ENCODE measurements around the gene INMT. TPM values are rescaled to one million over a fixed set of nuclear protein-coding genes. Genes with fewer than 3 reads are reported as not detected.
"Not testable (repeated sequence)": the region's sequence is repeated elsewhere in the genome, so short reads cannot be mapped to it uniquely, and the experiment has no call there.

Gene INMT
- total RNA-seq, 4 donors from 2014 or later = 113 to 192 (median 174) TPM

GRCh38 chr7:30714129-30714528, 37.8 kb upstream of the INMT start:
- H3K9me3 ChIP-seq = peaks cover 0 to 17% (median 7%) of the 10 kb centered on the region in 4 donors
- no peak overlapping the region for H3K27ac ChIP-seq (replicated peaks in 1 of 4)
- no peak overlapping the region for H3K4me3 ChIP-seq
- no peak for TF ChIP-seq CTCF (IDR thresholded peaks at IDR 0.05)
- TF ChIP-seq EP300 (IDR thresholded peaks at IDR 0.05) = no peak
- TF ChIP-seq POLR2A (IDR thresholded peaks at IDR 0.05; ENCODE audit: low read depth) = no peak
- no peak for TF ChIP-seq POLR2AphosphoS5 (IDR thresholded peaks at IDR 0.05)
- no peaks in the 10 kb centered on the region for H3K27me3 ChIP-seq
- WGBS = 97% methylated on average over 1 of the region's 1 CpG
- peaks cover 0 to 6% (median 3%) of the 10 kb centered on the region in 4 donors for H3K4me1 ChIP-seq
- H3K36me3 ChIP-seq = no peaks in the 10 kb centered on the region
- no peak for DNase-seq (ENCODE audit: extremely low spot score)
- intact Hi-C loops (cut with DNase I) = no loop called here

GRCh38 chr7:30717181-30717580, 34.8 kb upstream of the INMT start:
- Histone ChIP-seq H3K9me3 (peaks cover 0 to 23% (median 7%) of the 10 kb centered on the region in 4 donors), H3K27me3 (no peaks in the 10 kb centered on the region), H3K4me3 (no peak overlapping the region), H3K27ac (replicated peaks in 1 of 4) (no peak overlapping the region), H3K36me3 (no peaks in the 10 kb centered on the region), H3K4me1 (no peaks in the 10 kb centered on the region)
- intact Hi-C loops (cut with DNase I) = no loop called here
- DNase-seq (ENCODE audit: extremely low spot score) = no peak
- 74% methylated on average over 2 of the region's 2 CpGs for WGBS
- TF ChIP-seq POLR2AphosphoS5 (IDR thresholded peaks at IDR 0.05) (no peak), CTCF (IDR thresholded peaks at IDR 0.05) (no peak)

GRCh38 chr7:30719434-30719833, 32.5 kb upstream of the INMT start:
- H3K4me1 ChIP-seq; DNase-seq (ENCODE audit: extremely low spot score); intact Hi-C loops (cut with DNase I); H3K4me3 ChIP-seq; H3K27ac ChIP-seq (replicated peaks in 1 of 4); H3K36me3 ChIP-seq: not testable (repeated sequence)
- WGBS = 92% methylated on average over 2 of the region's 2 CpGs
- Histone ChIP-seq H3K27me3 (peaks cover 0 to 10% (median 0%) of the 10 kb centered on the region in 4 donors), H3K9me3 (peaks cover 0 to 23% (median 7%) of the 10 kb centered on the region in 4 donors)

GRCh38 chr7:30721211-30721610, 30.7 kb upstream of the INMT start:
- peaks cover 0 to 23% (median 7%) of the 10 kb centered on the region in 4 donors for H3K9me3 ChIP-seq
- peaks cover 0 to 10% (median 0%) of the 10 kb centered on the region in 4 donors for H3K27me3 ChIP-seq
- WGBS = 87% methylated on average over 1 of the region's 1 CpG
- intact Hi-C loops (cut with DNase I) = no loop called here
- H3K4me1 ChIP-seq = peaks cover 0 to 4% (median 0%) of the 10 kb centered on the region in 4 donors
- no peak for DNase-seq (ENCODE audit: extremely low spot score)
- H3K27ac ChIP-seq (replicated peaks in 1 of 4) = no peak overlapping the region
- H3K36me3 ChIP-seq = no peaks in the 10 kb centered on the region
- H3K4me3 ChIP-seq = no peak overlapping the region
- TF ChIP-seq POLR2A (IDR thresholded peaks at IDR 0.05; ENCODE audit: low read depth) (no peak), POLR2AphosphoS5 (IDR thresholded peaks at IDR 0.05) (no peak), CTCF (IDR thresholded peaks at IDR 0.05) (no peak), EP300 (IDR thresholded peaks at IDR 0.05) (no peak)

GRCh38 chr7:30722187-30722586, 29.7 kb upstream of the INMT start:
- WGBS = 95% methylated on average over 2 of the region's 2 CpGs
- TF ChIP-seq CTCF (IDR thresholded peaks at IDR 0.05) = no peak
- no peak for TF ChIP-seq POLR2AphosphoS5 (IDR thresholded peaks at IDR 0.05)
- TF ChIP-seq EP300 (IDR thresholded peaks at IDR 0.05) = no peak
- no peak for TF ChIP-seq POLR2A (IDR thresholded peaks at IDR 0.05; ENCODE audit: low read depth)
- Histone ChIP-seq H3K4me1 (peaks cover 0 to 4% (median 0%) of the 10 kb centered on the region in 4 donors), H3K4me3 (no peak overlapping the region), H3K27ac (replicated peaks in 1 of 4) (no peak overlapping the region), H3K36me3 (no peaks in the 10 kb centered on the region), H3K27me3 (peaks cover 0 to 10% (median 0%) of the 10 kb centered on the region in 4 donors), H3K9me3 (peaks cover 0 to 23% (median 7%) of the 10 kb centered on the region in 4 donors)
- intact Hi-C loops (cut with DNase I) = no loop called here
- DNase-seq (ENCODE audit: extremely low spot score) = no peak
